Muscle layer of duodenum (tissue), 2 donors: ENCODE results near the gene SHMT1.
"Not testable (repeated sequence)": the region's sequence is repeated elsewhere in the genome, so short reads cannot be mapped to it uniquely, and the experiment has no call there.

Source experiments
- H3K27ac ChIP-seq: one replicate; pipeline ENCODE4 v1.7.0; 2013; ENCODE audit warnings: mild to moderate bottlenecking, low read length
- H3K27me3 ChIP-seq: one replicate; pipeline ENCODE4 v1.7.0; 2013; ENCODE audit warnings: low read depth, mild to moderate bottlenecking, control low read depth, low read length
- H3K36me3 ChIP-seq, 2 donors: one replicate each; pipeline ENCODE4 v1.7.0; 2013; ENCODE audit warnings: low read length in 2 of 2, control low read depth in 1 of 2, mild to moderate bottlenecking in 1 of 2; ENCODE audit not compliant: insufficient read depth in 2 of 2, control insufficient read depth in 1 of 2
- H3K4me1 ChIP-seq, 2 donors: one replicate each; pipeline ENCODE4 v1.7.0; 2013; ENCODE audit warnings: low read length in 2 of 2, mild to moderate bottlenecking in 2 of 2, control low read depth in 1 of 2, moderate library complexity in 1 of 2; ENCODE audit not compliant: insufficient read depth in 2 of 2, control insufficient read depth in 1 of 2
- H3K4me3 ChIP-seq, 2 donors: one replicate each; pipeline ENCODE4 v1.7.0; 2013; ENCODE audit warnings: low read length in 2 of 2, low read depth in 1 of 2, mild to moderate bottlenecking in 1 of 2
- H3K9me3 ChIP-seq, 2 donors: one replicate each; pipeline ENCODE4 v1.7.0; 2013; ENCODE audit warnings: low read length in 2 of 2, control low read depth in 1 of 2, mild to moderate bottlenecking in 1 of 2; ENCODE audit not compliant: control insufficient read depth in 1 of 2
- donor health status: healthy.

SHMT1 gene

DNA sequence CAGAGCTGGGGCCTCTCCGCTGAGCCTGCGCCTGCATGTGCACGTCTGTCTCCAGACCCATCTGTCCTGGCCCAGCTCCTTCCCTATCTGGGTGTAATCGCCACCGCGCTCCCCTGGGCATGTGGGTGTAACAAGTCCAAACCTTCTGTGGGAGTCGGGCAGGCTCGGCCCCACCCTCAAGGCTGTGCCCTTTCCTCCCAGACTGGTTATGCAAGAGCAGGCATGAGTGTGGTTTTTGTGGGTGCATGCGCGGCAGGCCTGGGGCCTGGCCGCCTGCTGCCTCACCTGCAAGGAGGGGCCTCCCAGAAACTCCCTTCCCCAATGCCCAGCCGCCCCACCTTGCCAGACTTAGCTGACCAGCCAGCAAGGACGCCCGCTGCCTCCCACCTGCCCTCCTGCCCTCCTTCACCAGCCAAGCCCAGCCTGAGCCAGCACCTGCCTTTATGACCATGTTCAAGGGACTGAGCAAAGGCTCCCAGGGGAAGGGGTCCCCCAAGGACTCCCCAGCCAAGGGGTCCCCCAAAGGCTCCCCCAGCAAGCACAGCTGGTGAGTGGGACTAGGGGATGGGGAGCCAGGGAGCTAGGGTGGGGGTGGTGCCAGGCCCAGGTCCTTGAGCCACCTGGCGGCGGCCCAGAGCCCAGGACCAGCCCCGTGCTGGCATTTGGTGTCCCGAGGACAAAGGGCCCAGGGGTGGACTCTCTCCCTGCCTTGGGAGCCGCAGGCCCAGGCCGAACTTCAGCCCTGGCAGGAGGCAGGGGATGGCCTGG, 14.3 kb upstream of the SHMT1 start, which contains the start of gene EVPLL:
Gene EVPLL, plus strand, starts transcription at position 342 of the 768 bp plus-strand sequence. CDS start 3,160 bp downstream, outside the sequence.
- Histone ChIP-seq H3K36me3 (no peaks in the 10 kb centered on the region), H3K4me3 (no peak within 1 kb of the TSS), H3K27me3 (peaks cover 4% of the 10 kb centered on the region), H3K4me1 (no peaks in the 10 kb centered on the region), H3K27ac (no peak within 1 kb of the TSS), H3K9me3 (peaks cover 0 to 6% of the 10 kb centered on the region in 2 donors)

DNA sequence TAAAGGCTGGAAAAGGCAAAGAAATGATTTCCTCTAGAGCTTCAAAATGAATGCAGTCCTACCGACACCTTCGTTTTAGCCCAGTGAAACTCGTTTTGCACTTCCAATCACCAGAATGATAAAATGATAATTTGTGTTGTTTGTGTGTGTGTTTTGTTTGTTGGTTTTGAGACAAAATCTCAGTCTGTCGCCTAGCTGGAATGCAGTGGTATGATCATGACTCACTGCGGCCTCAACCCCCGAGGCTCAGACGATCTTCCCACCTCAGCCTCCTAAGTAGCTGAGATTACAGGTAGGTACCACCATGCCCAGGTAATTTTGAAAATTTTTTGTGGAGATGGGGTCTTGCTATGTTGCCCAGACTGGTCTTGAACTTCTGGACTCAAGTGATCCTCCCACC, 10.9 kb upstream of the SHMT1 start:
- H3K27ac ChIP-seq, result no peak overlapping the region
- H3K4me3 ChIP-seq, result no peak overlapping the region
- H3K27me3 ChIP-seq, result no peaks in the 10 kb centered on the region
- H3K36me3 ChIP-seq, result no peaks in the 10 kb centered on the region
- no peaks in the 10 kb centered on the region for H3K4me1 ChIP-seq
- peaks cover 0 to 6% of the 10 kb centered on the region in 2 donors for H3K9me3 ChIP-seq

DNA sequence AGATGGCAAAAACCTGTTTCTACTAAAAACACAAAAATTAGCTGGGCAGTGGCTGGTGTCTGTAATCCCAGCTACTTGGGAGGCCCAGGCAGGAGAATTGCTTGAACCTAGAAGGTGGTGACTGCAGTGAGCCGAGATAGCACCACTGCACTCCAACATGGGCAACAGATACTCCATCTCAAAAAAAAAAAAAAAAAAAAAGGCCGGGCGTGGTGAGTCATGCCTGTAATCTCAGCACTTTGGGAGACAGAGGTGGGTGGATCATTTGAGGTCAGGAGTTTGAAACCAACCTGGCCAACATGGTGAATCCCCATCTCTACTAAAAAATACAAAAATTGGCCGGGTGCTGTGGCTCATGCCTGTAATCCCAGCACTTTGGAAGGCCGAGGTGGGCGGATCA, 9.8 kb upstream of the SHMT1 start:
- H3K4me3 ChIP-seq, H3K27me3 ChIP-seq, H3K9me3 ChIP-seq, H3K36me3 ChIP-seq, H3K4me1 ChIP-seq, H3K27ac ChIP-seq: not testable (repeated sequence)

DNA sequence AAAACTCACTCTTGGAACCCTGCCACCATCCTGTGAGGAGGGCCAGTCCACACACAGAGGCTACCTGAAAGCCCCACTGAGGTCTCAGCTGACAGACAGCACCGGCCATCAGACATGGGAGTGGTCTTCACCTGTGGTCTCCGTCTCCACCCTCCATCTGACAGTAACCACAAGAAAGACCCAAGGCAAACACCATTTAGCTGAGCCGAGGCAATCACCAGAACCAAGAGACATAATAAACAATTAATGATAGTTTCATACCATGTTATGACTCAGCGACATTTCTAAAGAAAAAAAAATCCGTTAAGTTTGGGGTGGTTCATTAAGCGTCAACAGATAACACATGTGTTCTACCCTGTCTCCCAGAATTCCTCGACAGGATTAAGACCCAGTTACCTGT, 8.1 kb upstream of the SHMT1 start:
- H3K4me3 ChIP-seq, result no peak overlapping the region
- no peaks in the 10 kb centered on the region for H3K27me3 ChIP-seq
- H3K4me1 ChIP-seq, result no peaks in the 10 kb centered on the region
- no peak overlapping the region for H3K27ac ChIP-seq
- H3K36me3 ChIP-seq, result no peaks in the 10 kb centered on the region
- peaks cover 0 to 6% of the 10 kb centered on the region in 2 donors for H3K9me3 ChIP-seq

DNA sequence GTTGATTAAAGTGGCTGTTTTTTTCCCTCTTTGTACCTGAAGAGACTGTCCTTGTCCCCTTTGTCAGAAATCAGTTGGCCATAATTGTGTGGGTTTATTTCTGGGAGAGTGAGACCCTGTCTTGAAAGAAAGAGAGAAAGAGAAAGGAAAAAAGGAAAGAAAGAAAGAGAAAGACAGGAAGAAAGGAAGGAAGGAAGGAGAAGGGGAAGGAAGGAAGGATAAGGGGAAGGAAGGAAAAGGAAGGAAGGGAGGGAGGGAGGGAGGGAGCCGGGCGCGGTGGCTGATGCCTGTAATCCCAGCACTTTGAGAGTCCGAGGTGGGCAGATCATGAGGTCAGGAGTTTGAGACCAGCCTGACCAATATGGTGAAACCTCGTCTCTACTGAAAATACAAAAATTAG, 7.4 kb upstream of the SHMT1 start:
- H3K9me3 ChIP-seq, result peaks cover 0 to 6% of the 10 kb centered on the region in 2 donors
- no peak overlapping the region for H3K27ac ChIP-seq
- no peaks in the 10 kb centered on the region for H3K4me1 ChIP-seq
- H3K36me3 ChIP-seq, result no peaks in the 10 kb centered on the region
- no peaks in the 10 kb centered on the region for H3K27me3 ChIP-seq
- no peak overlapping the region for H3K4me3 ChIP-seq

DNA sequence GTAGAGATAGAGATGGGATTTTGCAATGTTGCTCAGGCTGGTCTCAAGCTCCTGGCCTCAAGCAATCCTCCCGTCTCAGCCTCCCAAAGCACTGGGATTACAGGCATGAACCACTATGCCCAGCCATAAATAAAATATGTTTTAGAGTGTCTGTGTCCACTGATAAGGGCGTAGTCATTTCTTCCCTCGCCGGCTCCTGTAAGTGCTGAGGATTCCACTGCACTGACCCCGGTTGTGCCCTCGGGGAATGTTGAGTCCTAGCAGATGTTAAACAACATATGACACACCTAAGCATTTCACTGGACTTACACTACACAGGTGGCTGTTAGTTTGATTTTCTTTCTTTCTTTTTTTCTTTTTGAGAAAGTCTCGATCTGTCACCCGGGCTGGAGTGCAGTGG, 5.6 kb upstream of the SHMT1 start:
- no peaks in the 10 kb centered on the region for H3K27me3 ChIP-seq
- no peak overlapping the region for H3K27ac ChIP-seq
- H3K4me3 ChIP-seq, result no peak overlapping the region
- no peaks in the 10 kb centered on the region for H3K4me1 ChIP-seq
- no peaks in the 10 kb centered on the region for H3K9me3 ChIP-seq
- H3K36me3 ChIP-seq, result no peaks in the 10 kb centered on the region

DNA sequence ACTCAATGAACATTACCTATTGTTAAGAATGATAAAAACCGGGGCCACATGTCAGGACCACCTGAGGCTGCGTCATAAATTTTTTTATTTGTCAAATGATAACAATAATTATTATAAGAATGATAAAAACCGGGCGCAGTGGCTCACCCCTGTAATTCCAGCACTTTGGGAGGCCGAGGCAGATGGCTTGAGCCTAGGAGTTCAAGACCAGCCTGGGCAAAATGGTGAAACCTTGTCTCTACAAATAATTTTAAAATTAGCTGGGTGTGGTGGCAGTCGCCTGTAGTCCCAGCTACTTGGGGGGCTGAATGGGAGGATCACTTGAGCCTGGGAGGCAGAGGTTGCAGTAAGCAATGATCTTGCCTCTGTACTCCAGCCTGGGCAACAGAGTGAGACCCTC, 816 bp upstream of the SHMT1 start:
- Histone ChIP-seq H3K4me1 (peaks cover 3 to 14% of the 10 kb centered on the region in 2 donors), H3K4me3 (no peak overlapping the region), H3K27me3 (no peaks in the 10 kb centered on the region), H3K27ac (no peak overlapping the region), H3K36me3 (no peaks in the 10 kb centered on the region), H3K9me3 (no peaks in the 10 kb centered on the region)

DNA sequence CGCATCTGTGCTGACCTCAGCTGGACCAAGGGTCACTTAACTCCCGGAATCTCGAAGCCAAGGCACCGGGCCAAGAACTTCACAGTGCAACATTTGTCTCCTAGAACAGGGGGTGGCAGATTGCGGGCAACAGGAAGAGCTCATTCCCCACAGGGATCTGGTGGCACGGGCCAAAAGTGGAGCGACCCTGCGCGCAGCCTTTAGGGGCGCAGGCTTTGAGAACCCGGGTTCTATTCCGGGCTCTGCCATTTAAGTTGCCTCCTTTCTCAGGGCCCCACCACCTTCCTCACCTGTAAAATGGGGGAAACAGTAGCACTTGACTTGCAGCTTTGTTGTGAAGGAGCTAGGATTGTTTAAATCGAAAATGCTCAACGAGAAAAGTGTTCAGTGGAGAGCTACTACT, 651 bp downstream of the SHMT1 start:
- Histone ChIP-seq H3K4me1 (peaks cover 3 to 14% of the 10 kb centered on the region in 2 donors), H3K9me3 (no peaks in the 10 kb centered on the region), H3K27ac (peak overlapping the region; percentile 51), H3K4me3 (peak overlapping the region; percentile 82 to 89), H3K27me3 (no peaks in the 10 kb centered on the region), H3K36me3 (no peaks in the 10 kb centered on the region)

DNA sequence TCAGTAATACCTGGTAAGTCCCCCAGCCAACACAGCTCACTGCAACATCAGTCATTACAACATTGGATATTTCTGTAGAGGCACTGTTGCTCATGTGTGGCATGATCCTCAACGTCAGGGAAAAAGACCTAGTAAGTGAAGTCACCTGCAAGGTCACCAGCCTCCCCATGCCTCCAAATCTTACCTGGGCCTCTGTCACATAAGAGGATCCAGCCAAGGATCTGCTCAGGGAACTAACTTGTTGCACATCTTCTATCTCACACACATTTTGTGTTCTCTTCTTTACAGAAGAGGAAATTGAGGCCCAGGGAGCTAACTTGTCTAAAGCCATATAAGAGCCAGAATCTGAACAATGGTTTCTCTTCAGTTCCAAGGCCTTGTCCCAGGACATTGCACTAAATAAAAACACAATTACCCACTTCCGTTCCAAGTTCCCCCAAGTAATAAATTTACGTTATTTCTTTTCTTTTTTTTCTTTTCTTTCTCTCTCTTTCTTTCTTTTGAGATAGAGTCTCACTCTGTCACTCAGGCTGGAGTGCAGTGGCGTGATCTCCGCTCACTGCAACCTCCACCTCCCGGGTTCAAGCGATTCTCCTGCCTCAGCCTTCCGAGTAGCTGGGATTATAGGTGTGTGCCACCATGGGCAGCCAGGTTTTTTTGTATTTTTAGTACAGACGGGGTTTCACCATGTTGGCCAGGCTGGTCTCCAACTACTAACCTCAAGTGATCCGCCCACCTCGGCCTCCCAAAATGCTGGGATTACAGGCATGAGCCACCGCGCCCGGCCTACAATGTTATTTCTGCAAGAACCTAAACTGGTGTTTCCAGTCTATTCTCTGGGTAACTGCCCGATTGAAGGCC, 1.3 kb downstream of the SHMT1 start:
- H3K9me3 ChIP-seq, result no peaks in the 10 kb centered on the region
- H3K27ac ChIP-seq, result no peak overlapping the region
- H3K36me3 ChIP-seq, result no peaks in the 10 kb centered on the region
- H3K4me3 ChIP-seq, result peak overlapping the region; percentile 82 to 89
- no peaks in the 10 kb centered on the region for H3K27me3 ChIP-seq
- H3K4me1 ChIP-seq, result peaks cover 3 to 14% of the 10 kb centered on the region in 2 donors

DNA sequence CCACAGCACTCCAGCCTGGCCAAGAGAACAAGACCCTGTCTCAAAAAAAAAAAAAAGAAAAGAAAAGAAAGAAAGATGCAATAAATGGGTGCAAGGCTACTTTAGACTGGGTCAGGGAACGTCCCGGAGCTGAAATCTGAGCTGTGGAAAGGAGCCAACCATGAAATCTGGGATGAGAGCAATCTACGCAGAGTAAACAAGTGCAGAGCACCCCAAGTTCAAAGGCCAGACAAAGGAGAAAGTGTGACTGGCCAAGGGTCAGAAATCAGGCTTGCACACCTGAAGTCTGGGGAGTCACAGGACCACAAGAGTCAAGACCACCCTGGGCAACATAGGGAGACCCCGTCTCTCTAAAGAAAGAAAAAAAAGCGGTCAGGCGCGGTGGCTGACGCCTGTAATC, 2.8 kb downstream of the SHMT1 start:
- no peaks in the 10 kb centered on the region for H3K36me3 ChIP-seq
- H3K27me3 ChIP-seq, result no peaks in the 10 kb centered on the region
- no peaks in the 10 kb centered on the region for H3K9me3 ChIP-seq
- H3K27ac ChIP-seq, result no peak overlapping the region
- peaks cover 3 to 14% of the 10 kb centered on the region in 2 donors for H3K4me1 ChIP-seq
- H3K4me3 ChIP-seq, result no peak overlapping the region

DNA sequence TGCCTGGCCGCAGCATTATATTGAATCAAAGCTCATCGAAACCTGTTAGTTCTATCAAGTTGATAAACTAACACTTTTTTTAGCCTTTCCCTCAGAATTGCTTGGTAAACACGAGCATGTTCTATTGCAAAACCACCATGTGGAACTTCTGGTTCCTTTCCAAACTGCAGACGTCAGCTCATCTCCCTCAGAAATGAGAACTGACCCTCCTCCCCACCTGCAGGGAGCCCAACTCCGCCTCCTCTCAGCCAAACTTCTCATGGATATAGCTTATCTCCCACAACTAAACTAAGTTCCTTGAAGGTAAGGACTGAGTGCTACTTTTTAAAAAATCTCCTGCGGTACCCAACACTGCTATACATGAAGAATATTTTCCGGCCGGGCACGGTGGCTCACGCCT, 6.7 kb downstream of the SHMT1 start:
- Histone ChIP-seq H3K27me3 (no peaks in the 10 kb centered on the region), H3K36me3 (peaks cover 12 to 13% of the 10 kb centered on the region in 2 donors), H3K9me3 (no peaks in the 10 kb centered on the region), H3K27ac (no peak overlapping the region), H3K4me1 (no peaks in the 10 kb centered on the region), H3K4me3 (no peak overlapping the region)
